VCaP (cell line): ENCODE results near the gene ERCC5.

Source experiments
- H3K27ac ChIP-seq: fragments of 450-650 bp; 2 replicates; pipeline ENCODE4 v1.5.1; 2017
- CTCF ChIP-seq: fragments of 450-650 bp; conservative IDR thresholded peaks from 2 replicates; pipeline ENCODE4 v1.5.1; 2017; ENCODE audit warnings: mild to moderate bottlenecking, moderate library complexity

Gene ERCC5

GRCh38 chr13:102897371-102898138 is 51.7 kb downstream of the ERCC5 start:
- TF ChIP-seq CTCF, result no peak
- no peak overlapping the region for H3K27ac ChIP-seq

DNA sequence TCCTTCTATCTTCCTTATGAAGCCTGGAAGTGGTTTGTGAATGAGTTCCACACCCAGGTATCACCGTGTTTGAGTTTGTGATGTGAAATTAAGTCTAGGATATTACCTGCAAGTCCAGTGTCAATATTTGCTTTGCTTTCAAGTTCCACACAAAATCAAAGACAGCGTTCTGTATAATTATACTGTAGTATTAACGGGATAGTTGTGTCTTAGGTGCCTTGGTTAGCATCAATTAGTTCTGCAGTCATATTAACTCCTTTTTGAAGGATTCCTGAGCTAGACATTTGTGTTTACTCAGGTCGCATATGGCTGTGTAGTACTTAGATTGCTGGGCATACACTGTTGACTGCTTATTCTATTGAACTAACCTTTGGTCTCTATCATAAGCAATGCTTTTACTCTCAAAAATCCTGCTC is 54.4 kb downstream of the ERCC5 start:
- TF ChIP-seq CTCF, result no peak
- no peak overlapping the region for H3K27ac ChIP-seq

GRCh38 chr13:102901056-102901455 is 55.2 kb downstream of the ERCC5 start:
- TF ChIP-seq CTCF, result no peak
- no peak overlapping the region for H3K27ac ChIP-seq

GRCh38 chr13:102901615-102902305 is 55.9 kb downstream of the ERCC5 start:
- TF ChIP-seq CTCF, result no peak
- no peak overlapping the region for H3K27ac ChIP-seq

DNA sequence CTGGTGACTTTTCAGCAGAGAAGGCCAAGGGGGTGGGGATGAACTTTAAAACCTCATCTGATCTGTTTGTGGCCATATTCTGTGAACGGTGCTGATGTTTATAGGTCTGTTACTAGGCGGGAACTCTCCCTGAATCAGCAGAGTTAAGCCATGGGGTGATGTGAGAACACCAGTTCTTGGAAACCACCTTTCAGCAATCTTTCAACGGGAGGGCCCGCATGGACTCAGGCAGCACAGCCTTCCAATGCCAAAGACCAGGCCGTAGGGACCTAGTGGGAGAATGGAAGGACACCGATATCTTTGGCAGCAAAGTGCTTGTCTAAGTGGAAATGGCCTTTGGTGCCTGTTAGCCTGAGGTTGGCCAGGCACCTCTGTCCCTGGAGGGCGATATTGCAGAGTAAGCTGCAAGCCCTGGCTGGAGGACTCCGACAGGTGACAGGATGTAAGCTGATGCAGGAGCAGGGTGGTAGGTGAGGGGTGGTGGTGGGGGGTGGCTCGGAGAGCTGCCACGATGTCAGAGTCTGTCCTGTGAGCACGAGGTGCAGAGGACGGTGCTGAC is 57.0 kb downstream of the ERCC5 start:
- no peak for TF ChIP-seq CTCF
- no peak overlapping the region for H3K27ac ChIP-seq

DNA sequence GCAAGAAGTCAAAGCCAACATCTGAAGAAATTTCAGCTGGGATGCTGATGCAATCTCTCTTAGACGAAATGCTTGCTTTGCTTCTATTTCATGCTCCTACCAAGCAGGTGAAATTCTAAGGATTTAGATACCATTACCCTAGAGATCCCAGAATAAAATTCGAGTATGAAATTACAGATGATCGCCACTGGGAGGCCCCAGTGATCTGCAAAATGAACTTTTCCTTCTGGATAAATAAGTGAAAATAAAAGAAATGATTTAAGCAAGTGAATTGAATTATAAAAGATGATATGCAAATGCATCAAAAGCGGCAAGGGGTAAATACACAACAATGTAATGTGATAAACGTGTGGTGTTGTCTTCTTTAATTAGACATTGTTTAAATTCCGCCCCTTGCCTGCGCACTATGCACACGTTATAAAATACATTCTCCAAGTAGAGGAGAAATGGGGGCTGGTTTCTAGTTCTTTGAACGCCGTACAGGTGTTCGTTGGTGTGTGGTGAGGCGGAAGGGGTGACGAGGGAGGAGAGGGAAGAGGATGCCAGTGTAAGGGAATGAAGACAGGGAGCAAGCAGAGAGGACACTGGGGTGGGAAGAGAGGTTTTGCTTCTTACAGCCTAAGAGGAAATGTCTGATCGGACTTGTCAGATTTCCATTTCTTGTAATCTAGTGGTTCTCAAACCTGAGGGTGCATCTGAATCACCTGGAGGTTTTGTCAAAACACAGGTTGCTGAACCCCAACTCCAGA is 58.0 kb downstream of the ERCC5 start:
- TF ChIP-seq CTCF, result peak; percentile 85
- no peak overlapping the region for H3K27ac ChIP-seq

DNA sequence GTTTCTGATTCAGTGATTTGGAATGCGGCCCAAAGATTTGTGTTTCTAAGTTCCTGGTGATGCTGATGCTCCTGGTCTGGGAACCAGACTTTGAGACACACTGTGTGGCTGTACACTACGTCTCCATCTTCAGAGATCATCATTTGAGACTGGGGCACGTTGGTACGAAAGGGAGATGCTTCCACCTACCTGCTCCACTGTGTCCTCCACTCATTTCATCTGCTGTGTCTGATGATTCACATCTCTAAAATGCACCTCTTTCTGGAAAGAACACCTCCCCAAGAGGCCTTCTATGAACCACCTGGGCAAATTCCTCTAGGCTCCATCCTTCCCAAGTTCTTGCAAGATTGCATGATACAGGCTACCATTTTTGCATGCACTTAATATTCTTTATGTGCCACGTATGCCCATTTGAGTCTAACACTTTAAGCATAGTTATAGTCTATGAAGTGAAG is 58.6 kb downstream of the ERCC5 start:
- TF ChIP-seq CTCF, result no peak
- no peak overlapping the region for H3K27ac ChIP-seq
